ENCODE measurements around the gene ANKUB1. TPM values are rescaled to one million over a fixed set of nuclear protein-coding genes. Genes with fewer than 3 reads are reported as not detected.

Gene ANKUB1
- total and polyA plus RNA-seq, 7 donors: 2.9 TPM; not detected in 6

DNA sequence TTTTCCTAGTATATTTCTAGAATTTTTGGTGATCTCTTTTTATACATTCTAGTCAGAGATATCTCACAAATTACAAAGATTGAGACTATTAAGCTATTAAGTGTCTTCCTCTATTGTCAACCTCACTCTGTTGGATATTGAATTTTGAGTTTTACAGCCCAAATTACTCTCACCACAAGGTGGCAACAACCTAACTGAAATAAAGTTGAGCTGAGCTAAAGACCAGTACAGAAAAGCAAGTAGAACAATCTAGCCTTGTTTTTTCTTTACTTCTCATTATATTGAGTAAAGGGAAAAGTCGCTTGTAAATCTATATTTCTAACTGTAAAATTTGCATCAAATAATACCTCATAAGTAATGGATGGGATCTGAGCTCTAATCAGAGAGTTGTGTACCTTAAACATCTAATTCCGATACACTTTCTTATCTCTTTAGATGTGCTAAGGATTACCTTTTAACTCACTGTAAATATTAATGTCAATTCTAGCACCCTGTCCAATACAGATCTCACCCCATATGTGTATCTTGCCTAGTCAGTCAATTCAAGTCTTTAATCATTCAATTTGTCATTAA lies 26.5 kb downstream of the ANKUB1 start:
- DNase-seq (no peak), ATAC-seq (no peak)
- H3K9me3 ChIP-seq: no peaks in the 10 kb centered on the region

DNA sequence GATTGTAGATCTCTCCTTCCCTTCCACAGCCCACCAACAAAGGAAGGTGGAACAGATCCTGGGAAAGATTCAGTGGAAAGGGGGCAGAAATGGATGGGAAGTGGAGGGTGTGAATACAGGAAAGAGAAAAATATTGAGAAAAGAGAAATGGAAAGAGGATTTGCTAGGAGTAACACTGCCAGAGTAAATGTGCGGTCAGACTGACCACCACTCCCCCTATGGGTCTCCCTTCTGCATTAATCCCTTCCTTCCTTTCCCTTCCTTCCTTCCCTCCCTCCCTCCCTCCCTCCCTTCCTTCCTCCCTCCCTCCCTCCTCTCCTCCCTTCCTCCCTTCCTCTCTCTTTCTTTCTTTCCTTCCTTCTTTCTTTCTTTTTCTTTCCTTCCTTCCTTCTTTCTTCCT lies 28.1 kb downstream of the ANKUB1 start:
- H3K36me3 ChIP-seq (ENCODE audit: insufficient read depth in 1 of 2, low read depth in 1 of 2): no peaks in the 10 kb centered on the region
- no peak for DNase-seq
- no peak for ATAC-seq
- no peaks in the 10 kb centered on the region for H3K4me1 ChIP-seq
- no peak overlapping the region for H3K27ac ChIP-seq
- H3K9me3 ChIP-seq: no peaks in the 10 kb centered on the region
- intact Hi-C loops (cut with DNase I): no loop called here
- 54 to 63% (median 54%) methylated on average over 1 of the region's 1 CpG for WGBS, 3 donors
- peaks cover 0 to 12% (median 3%) of the 10 kb centered on the region in 3 donors for H3K27me3 ChIP-seq (ENCODE audit: insufficient read depth in 3 of 3, low read length in 2 of 3)
- no peak overlapping the region for H3K4me3 ChIP-seq
- TF ChIP-seq, protein P1, sequence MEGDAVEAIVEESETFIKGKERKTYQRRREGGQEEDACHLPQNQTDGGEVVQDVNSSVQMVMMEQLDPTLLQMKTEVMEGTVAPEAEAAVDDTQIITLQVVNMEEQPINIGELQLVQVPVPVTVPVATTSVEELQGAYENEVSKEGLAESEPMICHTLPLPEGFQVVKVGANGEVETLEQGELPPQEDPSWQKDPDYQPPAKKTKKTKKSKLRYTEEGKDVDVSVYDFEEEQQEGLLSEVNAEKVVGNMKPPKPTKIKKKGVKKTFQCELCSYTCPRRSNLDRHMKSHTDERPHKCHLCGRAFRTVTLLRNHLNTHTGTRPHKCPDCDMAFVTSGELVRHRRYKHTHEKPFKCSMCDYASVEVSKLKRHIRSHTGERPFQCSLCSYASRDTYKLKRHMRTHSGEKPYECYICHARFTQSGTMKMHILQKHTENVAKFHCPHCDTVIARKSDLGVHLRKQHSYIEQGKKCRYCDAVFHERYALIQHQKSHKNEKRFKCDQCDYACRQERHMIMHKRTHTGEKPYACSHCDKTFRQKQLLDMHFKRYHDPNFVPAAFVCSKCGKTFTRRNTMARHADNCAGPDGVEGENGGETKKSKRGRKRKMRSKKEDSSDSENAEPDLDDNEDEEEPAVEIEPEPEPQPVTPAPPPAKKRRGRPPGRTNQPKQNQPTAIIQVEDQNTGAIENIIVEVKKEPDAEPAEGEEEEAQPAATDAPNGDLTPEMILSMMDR (IDR thresholded peaks at IDR 0.05): no peak

More for the DNA sequence above, 26.5 kb downstream of the ANKUB1 start:
- intact Hi-C loops (cut with DNase I): loop anchor here in 1 of 2 donors (5.0 kb wide), 1 partner anchor 41 kb away; no protein-coding TSS in a partner anchor
- Histone ChIP-seq H3K27me3 (ENCODE audit: insufficient read depth in 3 of 3, low read length in 2 of 3) (peaks cover 0 to 12% (median 3%) of the 10 kb centered on the region in 3 donors), H3K4me3 (no peak overlapping the region), H3K36me3 (ENCODE audit: insufficient read depth in 1 of 2, low read depth in 1 of 2) (no peaks in the 10 kb centered on the region), H3K4me1 (no peaks in the 10 kb centered on the region), H3K27ac (no peak overlapping the region)
- 64 to 74% (median 73%) methylated on average over 2 of the region's 2 CpGs for WGBS, 3 donors
- TF ChIP-seq, protein P1 (IDR thresholded peaks at IDR 0.05): peak; percentile 28

DNA sequence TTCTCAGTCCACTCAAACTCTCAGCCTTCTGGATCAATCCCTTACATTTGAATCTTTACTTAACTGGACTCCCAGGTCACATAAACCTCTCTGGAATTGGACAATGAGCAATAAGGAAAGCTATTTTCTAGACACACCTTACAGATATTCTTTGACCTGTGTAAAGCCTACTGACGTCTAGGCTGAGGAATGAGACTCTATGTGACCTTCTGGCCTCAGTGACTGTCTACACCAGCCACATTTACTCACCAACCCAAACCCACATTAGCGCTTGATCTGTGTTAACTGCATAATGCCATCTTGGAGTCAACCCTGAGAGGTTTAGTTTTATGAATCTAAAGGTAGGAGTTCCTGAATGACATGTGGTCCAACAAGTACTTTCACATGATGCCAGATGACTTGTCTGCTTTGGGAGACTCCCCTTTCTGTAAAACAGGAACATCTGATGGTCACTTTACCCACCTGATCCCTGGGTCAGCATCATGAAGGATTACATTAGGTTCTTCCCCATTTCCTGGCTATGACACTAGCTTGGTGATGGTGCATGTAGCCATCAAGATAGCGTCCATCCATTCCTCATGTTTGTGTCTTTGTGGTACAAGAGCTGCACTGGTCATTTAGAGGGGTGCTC lies 28.7 kb downstream of the ANKUB1 start:
- Histone ChIP-seq H3K27ac (no peak overlapping the region), H3K36me3 (ENCODE audit: insufficient read depth in 1 of 2, low read depth in 1 of 2) (no peaks in the 10 kb centered on the region), H3K27me3 (ENCODE audit: insufficient read depth in 3 of 3, low read length in 2 of 3) (peaks cover 0 to 12% (median 0%) of the 10 kb centered on the region in 3 donors), H3K4me3 (no peak overlapping the region), H3K9me3 (no peaks in the 10 kb centered on the region), H3K4me1 (no peaks in the 10 kb centered on the region)
- DNase-seq: no peak
- intact Hi-C loops (cut with DNase I): no loop called here
- WGBS, 3 donors: 67 to 84% (median 74%) methylated on average over 3 of the region's 3 CpGs
- no peak for ATAC-seq
- TF ChIP-seq, protein P1 (IDR thresholded peaks at IDR 0.05): no peak

DNA sequence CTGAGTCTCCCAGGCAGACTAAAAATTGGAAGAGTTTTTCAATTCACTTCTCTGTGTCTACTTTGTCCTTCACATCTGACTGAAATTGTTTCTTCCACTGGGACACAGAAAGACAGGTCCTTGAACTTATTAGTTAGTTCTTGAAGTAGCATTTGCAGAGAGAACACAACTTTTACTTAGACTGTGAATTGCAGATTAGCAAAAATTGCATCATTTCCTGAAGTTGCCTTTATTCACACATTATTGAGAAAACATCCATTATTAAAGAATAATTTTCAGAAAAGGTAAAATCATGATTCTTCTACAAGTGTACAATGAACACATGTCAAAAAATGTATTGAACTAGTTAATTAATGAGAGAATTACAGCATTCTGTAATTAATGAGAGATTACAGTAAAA lies 38.6 kb downstream of the ANKUB1 start:
- no peak overlapping the region for H3K4me3 ChIP-seq
- no peaks in the 10 kb centered on the region for H3K9me3 ChIP-seq
- peaks cover 11% of the 10 kb centered on the region for H3K4me1 ChIP-seq
- no peaks in the 10 kb centered on the region for H3K27me3 ChIP-seq (ENCODE audit: insufficient read depth in 3 of 3, low read length in 2 of 3)
- ATAC-seq (no peak), DNase-seq (no peak)
- H3K36me3 ChIP-seq (ENCODE audit: insufficient read depth in 1 of 2, low read depth in 1 of 2): peaks cover 0 to 25% of the 10 kb centered on the region in 2 donors
- TF ChIP-seq, protein P1 (IDR thresholded peaks at IDR 0.05): no peak
- H3K27ac ChIP-seq: no peak overlapping the region
- intact Hi-C loops (cut with DNase I): loop anchor here in 1 of 2 donors (5.0 kb wide), 1 partner anchor 59 kb away; the partner anchor contains the start of gene RNF13
